ENCODE data around the gene XPO1. TPM values are rescaled to one million over a fixed set of nuclear protein-coding genes. Genes with fewer than 3 reads are reported as not detected.

Gene XPO1
- total and polyA plus RNA-seq, 2 experiments from 2014 or later = 115 to 485 TPM

DNA sequence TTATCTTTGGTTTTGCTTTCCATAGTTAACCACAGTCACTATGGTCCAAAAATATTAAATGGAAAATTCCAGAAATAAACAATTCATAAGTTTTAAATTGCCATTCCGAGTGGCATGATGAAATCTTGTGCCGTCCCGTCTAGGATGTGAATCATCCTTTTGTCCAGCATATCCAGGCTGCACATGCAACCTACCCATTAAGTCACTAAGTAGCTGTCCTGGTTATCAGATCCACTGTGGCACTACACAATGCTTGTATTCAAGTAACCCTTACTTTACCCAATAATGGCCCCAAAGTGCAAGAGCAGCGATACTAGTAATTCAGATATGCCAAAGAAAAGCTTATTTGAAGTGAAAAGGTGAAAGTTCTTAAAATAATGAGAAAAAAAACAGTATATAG lies 78.0 kb downstream of the XPO1 start:
- Histone ChIP-seq H2AFZ (no peak overlapping the region), H3K27me3 (ENCODE audit: insufficient read depth) (no peaks in the 10 kb centered on the region), H3K9me2 (ENCODE audit: insufficient read depth) (no peaks in the 10 kb centered on the region), H3K4me2 (no peak overlapping the region), H4K20me1 (replicated peaks; ENCODE audit: insufficient read depth) (peaks cover 75% of the 10 kb centered on the region), H3K4me3 (no peak overlapping the region), H3K27ac (ENCODE audit: low read depth) (no peak overlapping the region), H3F3A (replicated peaks; ENCODE audit: low read depth) (no peaks in the 10 kb centered on the region), H3K36me3 (ENCODE audit: insufficient read depth) (no peaks in the 10 kb centered on the region), H3K79me2 (replicated peaks; ENCODE audit: insufficient read depth) (peaks cover 100% of the 10 kb centered on the region), H3K4me1 (ENCODE audit: insufficient read depth) (peaks cover 6% of the 10 kb centered on the region)
- DNase-seq (ENCODE audit: low spot score) = no peak
- peaks cover 7% of the 10 kb centered on the region; the same call in 1 of the 3 replicates for H3K36me3 Mint-ChIP-seq (ENCODE audit: low read depth)
- H3K4me1 Mint-ChIP-seq = peaks cover 10% of the 10 kb centered on the region
- TF ChIP-seq EZH2phosphoT487 (IDR thresholded peaks at IDR 0.05; ENCODE audit: unreplicated experiment) = no peak
- TF ChIP-seq, protein P1, sequence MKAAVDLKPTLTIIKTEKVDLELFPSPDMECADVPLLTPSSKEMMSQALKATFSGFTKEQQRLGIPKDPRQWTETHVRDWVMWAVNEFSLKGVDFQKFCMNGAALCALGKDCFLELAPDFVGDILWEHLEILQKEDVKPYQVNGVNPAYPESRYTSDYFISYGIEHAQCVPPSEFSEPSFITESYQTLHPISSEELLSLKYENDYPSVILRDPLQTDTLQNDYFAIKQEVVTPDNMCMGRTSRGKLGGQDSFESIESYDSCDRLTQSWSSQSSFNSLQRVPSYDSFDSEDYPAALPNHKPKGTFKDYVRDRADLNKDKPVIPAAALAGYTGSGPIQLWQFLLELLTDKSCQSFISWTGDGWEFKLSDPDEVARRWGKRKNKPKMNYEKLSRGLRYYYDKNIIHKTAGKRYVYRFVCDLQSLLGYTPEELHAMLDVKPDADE (IDR thresholded peaks at IDR 0.05) = no peak
- no peak for TF ChIP-seq JUNB (IDR thresholded peaks at IDR 0.05; ENCODE audit: unreplicated experiment)
- TF ChIP-seq EZH2 (IDR thresholded peaks at IDR 0.05; ENCODE audit: low read depth, unreplicated experiment) = no peak
- TF ChIP-seq ZNF114 (CRISPR knock-in tag; IDR thresholded peaks at IDR 0.05) = no peak
- no peak for TF ChIP-seq POLR2AphosphoS5 (IDR thresholded peaks at IDR 0.05; ENCODE audit: low read depth)
- TF ChIP-seq, protein P2, sequence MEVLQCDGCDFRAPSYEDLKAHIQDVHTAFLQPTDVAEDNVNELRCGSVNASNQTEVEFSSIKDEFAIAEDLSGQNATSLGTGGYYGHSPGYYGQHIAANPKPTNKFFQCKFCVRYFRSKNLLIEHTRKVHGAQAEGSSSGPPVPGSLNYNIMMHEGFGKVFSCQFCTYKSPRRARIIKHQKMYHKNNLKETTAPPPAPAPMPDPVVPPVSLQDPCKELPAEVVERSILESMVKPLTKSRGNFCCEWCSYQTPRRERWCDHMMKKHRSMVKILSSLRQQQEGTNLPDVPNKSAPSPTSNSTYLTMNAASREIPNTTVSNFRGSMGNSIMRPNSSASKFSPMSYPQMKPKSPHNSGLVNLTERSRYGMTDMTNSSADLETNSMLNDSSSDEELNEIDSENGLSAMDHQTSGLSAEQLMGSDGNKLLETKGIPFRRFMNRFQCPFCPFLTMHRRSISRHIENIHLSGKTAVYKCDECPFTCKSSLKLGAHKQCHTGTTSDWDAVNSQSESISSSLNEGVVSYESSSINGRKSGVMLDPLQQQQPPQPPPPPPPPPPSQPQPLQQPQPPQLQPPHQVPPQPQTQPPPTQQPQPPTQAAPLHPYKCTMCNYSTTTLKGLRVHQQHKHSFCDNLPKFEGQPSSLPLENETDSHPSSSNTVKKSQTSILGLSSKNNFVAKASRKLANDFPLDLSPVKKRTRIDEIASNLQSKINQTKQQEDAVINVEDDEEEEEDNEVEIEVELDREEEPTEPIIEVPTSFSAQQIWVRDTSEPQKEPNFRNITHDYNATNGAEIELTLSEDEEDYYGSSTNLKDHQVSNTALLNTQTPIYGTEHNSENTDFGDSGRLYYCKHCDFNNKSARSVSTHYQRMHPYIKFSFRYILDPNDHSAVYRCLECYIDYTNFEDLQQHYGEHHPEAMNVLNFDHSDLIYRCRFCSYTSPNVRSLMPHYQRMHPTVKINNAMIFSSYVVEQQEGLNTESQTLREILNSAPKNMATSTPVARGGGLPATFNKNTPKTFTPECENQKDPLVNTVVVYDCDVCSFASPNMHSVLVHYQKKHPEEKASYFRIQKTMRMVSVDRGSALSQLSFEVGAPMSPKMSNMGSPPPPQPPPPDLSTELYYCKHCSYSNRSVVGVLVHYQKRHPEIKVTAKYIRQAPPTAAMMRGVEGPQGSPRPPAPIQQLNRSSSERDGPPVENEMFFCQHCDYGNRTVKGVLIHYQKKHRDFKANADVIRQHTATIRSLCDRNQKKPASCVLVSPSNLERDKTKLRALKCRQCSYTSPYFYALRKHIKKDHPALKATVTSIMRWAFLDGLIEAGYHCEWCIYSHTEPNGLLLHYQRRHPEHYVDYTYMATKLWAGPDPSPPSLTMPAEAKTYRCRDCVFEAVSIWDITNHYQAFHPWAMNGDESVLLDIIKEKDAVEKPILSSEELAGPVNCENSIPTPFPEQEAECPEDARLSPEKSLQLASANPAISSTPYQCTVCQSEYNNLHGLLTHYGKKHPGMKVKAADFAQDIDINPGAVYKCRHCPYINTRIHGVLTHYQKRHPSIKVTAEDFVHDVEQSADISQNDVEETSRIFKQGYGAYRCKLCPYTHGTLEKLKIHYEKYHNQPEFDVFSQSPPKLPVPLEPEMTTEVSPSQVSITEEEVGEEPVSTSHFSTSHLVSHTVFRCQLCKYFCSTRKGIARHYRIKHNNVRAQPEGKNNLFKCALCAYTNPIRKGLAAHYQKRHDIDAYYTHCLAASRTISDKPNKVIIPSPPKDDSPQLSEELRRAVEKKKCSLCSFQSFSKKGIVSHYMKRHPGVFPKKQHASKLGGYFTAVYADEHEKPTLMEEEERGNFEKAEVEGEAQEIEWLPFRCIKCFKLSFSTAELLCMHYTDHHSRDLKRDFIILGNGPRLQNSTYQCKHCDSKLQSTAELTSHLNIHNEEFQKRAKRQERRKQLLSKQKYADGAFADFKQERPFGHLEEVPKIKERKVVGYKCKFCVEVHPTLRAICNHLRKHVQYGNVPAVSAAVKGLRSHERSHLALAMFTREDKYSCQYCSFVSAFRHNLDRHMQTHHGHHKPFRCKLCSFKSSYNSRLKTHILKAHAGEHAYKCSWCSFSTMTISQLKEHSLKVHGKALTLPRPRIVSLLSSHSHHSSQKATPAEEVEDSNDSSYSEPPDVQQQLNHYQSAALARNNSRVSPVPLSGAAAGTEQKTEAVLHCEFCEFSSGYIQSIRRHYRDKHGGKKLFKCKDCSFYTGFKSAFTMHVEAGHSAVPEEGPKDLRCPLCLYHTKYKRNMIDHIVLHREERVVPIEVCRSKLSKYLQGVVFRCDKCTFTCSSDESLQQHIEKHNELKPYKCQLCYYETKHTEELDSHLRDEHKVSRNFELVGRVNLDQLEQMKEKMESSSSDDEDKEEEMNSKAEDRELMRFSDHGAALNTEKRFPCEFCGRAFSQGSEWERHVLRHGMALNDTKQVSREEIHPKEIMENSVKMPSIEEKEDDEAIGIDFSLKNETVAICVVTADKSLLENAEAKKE (CRISPR knock-in tag; IDR thresholded peaks at IDR 0.05) = no peak
- TF ChIP-seq, protein P3, sequence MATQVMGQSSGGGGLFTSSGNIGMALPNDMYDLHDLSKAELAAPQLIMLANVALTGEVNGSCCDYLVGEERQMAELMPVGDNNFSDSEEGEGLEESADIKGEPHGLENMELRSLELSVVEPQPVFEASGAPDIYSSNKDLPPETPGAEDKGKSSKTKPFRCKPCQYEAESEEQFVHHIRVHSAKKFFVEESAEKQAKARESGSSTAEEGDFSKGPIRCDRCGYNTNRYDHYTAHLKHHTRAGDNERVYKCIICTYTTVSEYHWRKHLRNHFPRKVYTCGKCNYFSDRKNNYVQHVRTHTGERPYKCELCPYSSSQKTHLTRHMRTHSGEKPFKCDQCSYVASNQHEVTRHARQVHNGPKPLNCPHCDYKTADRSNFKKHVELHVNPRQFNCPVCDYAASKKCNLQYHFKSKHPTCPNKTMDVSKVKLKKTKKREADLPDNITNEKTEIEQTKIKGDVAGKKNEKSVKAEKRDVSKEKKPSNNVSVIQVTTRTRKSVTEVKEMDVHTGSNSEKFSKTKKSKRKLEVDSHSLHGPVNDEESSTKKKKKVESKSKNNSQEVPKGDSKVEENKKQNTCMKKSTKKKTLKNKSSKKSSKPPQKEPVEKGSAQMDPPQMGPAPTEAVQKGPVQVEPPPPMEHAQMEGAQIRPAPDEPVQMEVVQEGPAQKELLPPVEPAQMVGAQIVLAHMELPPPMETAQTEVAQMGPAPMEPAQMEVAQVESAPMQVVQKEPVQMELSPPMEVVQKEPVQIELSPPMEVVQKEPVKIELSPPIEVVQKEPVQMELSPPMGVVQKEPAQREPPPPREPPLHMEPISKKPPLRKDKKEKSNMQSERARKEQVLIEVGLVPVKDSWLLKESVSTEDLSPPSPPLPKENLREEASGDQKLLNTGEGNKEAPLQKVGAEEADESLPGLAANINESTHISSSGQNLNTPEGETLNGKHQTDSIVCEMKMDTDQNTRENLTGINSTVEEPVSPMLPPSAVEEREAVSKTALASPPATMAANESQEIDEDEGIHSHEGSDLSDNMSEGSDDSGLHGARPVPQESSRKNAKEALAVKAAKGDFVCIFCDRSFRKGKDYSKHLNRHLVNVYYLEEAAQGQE (IDR thresholded peaks at IDR 0.05; ENCODE audit: unreplicated experiment) = no peak
- TF ChIP-seq, protein P4, sequence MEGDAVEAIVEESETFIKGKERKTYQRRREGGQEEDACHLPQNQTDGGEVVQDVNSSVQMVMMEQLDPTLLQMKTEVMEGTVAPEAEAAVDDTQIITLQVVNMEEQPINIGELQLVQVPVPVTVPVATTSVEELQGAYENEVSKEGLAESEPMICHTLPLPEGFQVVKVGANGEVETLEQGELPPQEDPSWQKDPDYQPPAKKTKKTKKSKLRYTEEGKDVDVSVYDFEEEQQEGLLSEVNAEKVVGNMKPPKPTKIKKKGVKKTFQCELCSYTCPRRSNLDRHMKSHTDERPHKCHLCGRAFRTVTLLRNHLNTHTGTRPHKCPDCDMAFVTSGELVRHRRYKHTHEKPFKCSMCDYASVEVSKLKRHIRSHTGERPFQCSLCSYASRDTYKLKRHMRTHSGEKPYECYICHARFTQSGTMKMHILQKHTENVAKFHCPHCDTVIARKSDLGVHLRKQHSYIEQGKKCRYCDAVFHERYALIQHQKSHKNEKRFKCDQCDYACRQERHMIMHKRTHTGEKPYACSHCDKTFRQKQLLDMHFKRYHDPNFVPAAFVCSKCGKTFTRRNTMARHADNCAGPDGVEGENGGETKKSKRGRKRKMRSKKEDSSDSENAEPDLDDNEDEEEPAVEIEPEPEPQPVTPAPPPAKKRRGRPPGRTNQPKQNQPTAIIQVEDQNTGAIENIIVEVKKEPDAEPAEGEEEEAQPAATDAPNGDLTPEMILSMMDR (conservative IDR thresholded peaks at IDR 0.05; ENCODE audit: low read depth in 2 of 2) = no peak
- TF ChIP-seq CREB1 (CRISPR knock-in tag; IDR thresholded peaks at IDR 0.05; ENCODE audit: low read depth) = no peak
- no peak for TF ChIP-seq STAT1 (IDR thresholded peaks at IDR 0.05; ENCODE audit: unreplicated experiment)
- H3K9me3 Mint-ChIP-seq = no peaks in the 10 kb centered on the region
- no peak overlapping the region for H3K27ac Mint-ChIP-seq
- H3K27me3 Mint-ChIP-seq (ENCODE audit: insufficient read depth, low read depth, poor library complexity) = peaks cover 5% of the 10 kb centered on the region
- no peak overlapping the region for H3K4me3 Mint-ChIP-seq
- ATAC-seq = no peak

Data from GM23338 (cell line).